Limb (tissue), 2 donors: Measurements from ENCODE around the gene HOXD13.

ENCODE experiments used
- DNase-seq, 2 donors: peaks; one replicate each; pipeline ENCODE4 v3.0.0-alpha.2; 2016; ENCODE audit errors: extremely low spot score in 2 of 2

HOXD13 gene

GRCh38 chr2:176130957-176131847, 38.7 kb downstream of the HOXD13 start:
- DNase-seq = peak in 1 of 2 donors; percentile 36

GRCh38 chr2:176131848-176132158, 39.3 kb downstream of the HOXD13 start:
- no peak for DNase-seq

- DNase-seq = peak in 1 of 2 donors; percentile 56
Measured at GRCh38 chr2:176132205-176133171, 40.0 kb downstream of the HOXD13 start.

- peak in 1 of 2 donors; percentile 55 for DNase-seq
Measured at GRCh38 chr2:176133389-176133788, 40.9 kb downstream of the HOXD13 start.

- peak in 1 of 2 donors; percentile 41 for DNase-seq
Measured at GRCh38 chr2:176134035-176134434, 41.5 kb downstream of the HOXD13 start.

GRCh38 chr2:176135035-176135440, 42.5 kb downstream of the HOXD13 start:
- peak in 1 of 2 donors; percentile 39 for DNase-seq

- DNase-seq = peak; percentile 66 to 84
Measured at GRCh38 chr2:176136374-176137251, 44.1 kb downstream of the HOXD13 start.

- DNase-seq = no peak
Measured at GRCh38 chr2:176137252-176137580, 44.7 kb downstream of the HOXD13 start.

GRCh38 chr2:176137906-176138305, 45.4 kb downstream of the HOXD13 start:
- peak in 1 of 2 donors; percentile 39 for DNase-seq

GRCh38 chr2:176138526-176138922, 46.0 kb downstream of the HOXD13 start:
- peak in 1 of 2 donors; percentile 57 for DNase-seq

GRCh38 chr2:176138923-176139660, 46.6 kb downstream of the HOXD13 start:
- peak in 1 of 2 donors; percentile 70 for DNase-seq

- peak in 1 of 2 donors; percentile 83 for DNase-seq
Measured at GRCh38 chr2:176139661-176140512, 47.4 kb downstream of the HOXD13 start.

- peak; percentile 88 to 94 for DNase-seq
Measured at GRCh38 chr2:176140513-176141317, 48.2 kb downstream of the HOXD13 start.

GRCh38 chr2:176142281-176142680, 49.8 kb downstream of the HOXD13 start:
- DNase-seq = no peak
